Measurements from ENCODE around the gene SERTAD3.
"Not testable (repeated sequence)": the region's sequence is repeated elsewhere in the genome, so short reads cannot be mapped to it uniquely, and the experiment has no call there.

SERTAD3 gene

DNA sequence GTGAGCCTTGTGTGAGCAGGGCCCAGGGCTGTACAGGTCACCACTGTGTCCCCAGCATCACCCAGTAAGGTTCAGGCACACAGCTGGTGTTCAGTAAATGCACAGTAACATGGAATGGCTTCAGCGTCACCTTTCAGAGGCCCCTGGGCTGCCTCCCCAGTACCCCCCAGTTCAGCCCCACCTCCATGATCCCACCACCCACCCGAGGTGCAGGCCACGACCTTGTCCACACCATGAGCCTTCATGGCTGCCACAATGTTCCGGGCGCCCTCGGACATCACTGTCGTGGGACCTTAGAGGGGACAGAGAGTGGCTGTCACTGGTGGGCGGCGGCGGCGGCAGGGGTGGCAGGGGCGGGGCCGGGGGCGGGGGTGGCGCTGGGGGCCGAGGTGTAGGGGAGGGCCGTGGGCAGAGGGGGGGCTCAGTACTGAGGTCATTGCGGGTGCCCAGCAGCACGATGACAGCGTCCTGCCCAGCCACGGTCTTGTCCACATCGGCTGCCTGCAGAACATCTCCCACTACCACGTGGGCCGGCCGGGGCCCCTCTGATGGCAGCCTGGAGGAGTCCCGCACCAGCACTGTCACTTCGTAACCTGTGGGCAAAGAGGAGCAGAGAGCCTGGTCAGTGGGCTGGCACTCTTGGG, 13.9 kb upstream of the SERTAD3 start:
- DNase-seq (ENCODE audit: low read depth) = no peak

DNA sequence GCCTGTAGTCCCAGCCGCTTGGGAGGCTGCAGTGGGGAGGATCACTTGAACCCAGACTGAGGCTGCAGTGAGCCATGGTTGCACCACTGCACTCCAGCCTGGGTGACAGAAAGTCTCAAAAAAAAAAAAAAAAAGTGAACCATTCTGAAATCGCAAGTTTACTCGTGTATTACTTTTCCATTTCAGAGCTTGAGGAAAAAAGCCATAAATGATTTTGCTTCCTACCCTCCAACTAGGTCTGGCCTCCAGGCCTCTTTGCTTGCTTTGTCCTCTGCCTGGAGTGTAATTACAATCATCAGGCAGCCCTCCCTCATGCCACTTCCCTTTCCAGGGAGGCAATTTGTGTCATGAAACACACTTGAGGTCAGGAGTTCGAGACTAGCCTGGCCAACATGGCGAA, 12.9 kb upstream of the SERTAD3 start:
- no peak for DNase-seq (ENCODE audit: low read depth)

- not testable (repeated sequence) for DNase-seq (ENCODE audit: low read depth)
Measured at GRCh38 chr19:40453943-40454342, 9.8 kb upstream of the SERTAD3 start.

GRCh38 chr19:40453151-40453735, 9.1 kb upstream of the SERTAD3 start:
- no peak for DNase-seq (ENCODE audit: low read depth)

GRCh38 chr19:40452016-40452415, 7.9 kb upstream of the SERTAD3 start:
- no peak for DNase-seq (ENCODE audit: low read depth)

GRCh38 chr19:40450664-40451063, 6.5 kb upstream of the SERTAD3 start:
- DNase-seq (ENCODE audit: low read depth) = no peak

DNA sequence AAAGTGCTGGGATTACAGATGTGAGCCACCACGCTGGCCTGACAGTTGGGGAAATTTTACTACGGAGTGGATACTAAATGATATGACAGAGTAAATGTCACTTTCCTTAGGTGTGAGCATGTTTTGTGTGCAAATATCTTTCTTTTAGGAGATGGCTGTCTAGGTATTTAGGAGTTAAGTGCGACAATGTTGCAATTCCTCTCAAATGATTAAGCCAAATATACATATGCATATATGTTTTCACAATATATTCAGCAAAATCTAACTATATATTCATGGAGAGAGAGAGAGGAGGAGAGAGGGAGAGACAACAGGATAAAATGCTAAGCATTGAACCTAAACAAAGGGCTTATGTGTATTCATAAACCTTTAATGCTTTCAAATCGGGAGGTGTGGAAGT, 5.4 kb upstream of the SERTAD3 start:
- DNase-seq (ENCODE audit: low read depth) = no peak

- no peak for DNase-seq (ENCODE audit: low read depth)
Measured at GRCh38 chr19:40446263-40446784, 2.2 kb upstream of the SERTAD3 start.

GRCh38 chr19:40445780-40446262, 1.7 kb upstream of the SERTAD3 start:
- DNase-seq (ENCODE audit: low read depth) = no peak

DNA sequence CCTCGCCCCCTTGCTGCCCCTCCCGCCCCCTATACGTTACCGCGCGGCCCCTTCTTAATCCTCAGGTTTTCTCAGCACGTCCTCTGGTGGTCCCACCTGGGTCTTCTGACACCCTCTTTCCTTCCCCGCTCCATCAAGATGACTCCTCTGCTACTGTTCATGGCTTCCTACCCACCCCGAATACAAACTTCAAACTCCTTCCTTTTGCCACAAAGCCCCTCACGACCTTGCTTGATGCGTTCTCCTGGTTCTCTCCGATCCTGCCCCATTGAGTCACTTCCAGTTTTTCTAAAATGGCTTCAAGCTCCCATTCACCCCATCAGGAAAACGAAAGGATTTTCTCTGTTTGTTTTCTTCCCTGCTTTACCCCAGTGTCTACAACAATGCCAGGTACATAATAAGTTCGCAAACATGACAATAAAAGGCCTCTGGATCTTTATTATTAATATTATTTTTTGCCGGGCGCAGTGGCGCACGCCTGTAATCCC, 734 bp upstream of the SERTAD3 start:
- no peak for DNase-seq (ENCODE audit: low read depth)

- DNase-seq (ENCODE audit: low read depth) = peak; percentile 98
Measured at GRCh38 chr19:40443131-40443999, 770 bp downstream of the SERTAD3 start.

- DNase-seq (ENCODE audit: low read depth) = no peak
Measured at GRCh38 chr19:40442328-40443130, 1.6 kb downstream of the SERTAD3 start.

- DNase-seq (ENCODE audit: low read depth) = no peak
Measured at GRCh38 chr19:40441719-40442253, 2.3 kb downstream of the SERTAD3 start.

DNA sequence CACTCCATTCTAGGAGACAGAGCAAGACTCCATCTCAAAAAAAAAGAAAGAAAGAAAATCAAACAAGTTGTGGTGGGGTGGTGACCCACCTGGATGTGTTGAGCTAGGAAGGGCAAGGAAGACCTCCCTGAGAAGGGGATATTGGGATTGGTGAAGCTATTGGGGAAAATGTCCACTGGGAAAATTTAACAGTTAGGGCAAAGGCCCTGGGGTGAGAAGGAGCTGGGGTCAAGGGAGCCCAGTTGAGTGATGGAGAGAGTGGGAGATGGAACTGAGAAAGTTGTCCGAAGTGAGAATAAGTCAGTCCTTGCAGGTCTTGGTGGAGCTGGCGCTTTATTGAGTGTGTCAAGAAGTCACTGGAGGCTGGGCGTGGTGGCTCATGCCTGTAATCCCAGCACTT, 5.9 kb downstream of the SERTAD3 start:
- DNase-seq (ENCODE audit: low read depth) = no peak

DNA sequence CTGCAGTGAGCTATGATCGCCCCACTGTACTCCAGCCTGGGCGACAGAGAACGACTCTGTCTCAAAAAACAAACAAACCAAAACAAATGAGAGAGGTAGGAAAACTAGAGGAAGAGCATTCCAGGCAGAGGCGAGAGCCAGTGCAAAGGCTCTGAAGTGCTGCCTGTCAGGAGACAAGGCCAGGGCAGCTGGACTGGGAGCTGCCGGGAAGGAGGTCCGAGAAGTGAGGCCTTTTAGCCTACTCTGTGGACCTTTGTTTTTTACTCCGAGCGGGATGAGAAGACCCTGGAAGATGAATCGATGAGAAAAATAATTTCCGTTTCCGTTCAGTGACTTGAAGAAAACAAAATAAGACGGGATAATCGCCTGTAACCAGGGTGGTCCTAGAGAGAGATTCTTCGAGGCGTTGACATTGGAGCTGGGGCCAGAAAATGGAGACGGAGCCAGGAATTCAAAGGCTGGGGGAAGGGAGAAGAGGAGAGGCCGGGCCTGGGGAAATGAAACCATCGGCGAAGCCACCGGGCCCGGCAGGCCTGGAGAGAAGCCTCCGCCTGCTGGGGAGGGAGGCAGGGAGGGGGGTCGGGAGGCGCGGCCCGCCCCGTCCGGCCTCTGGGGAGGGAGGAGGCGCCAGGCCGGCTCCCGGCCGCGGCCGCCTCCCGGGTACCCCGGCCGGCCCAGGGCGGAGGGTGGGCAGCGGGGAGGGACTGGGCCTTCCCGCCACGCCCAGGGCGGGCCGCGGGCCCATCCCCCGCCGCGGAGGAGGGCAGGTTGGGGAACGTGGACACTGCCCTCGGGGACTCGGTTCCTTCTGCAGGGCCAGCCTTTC, 10.5 kb downstream of the SERTAD3 start:
- DNase-seq (ENCODE audit: low read depth) = peak; percentile 58

DNA sequence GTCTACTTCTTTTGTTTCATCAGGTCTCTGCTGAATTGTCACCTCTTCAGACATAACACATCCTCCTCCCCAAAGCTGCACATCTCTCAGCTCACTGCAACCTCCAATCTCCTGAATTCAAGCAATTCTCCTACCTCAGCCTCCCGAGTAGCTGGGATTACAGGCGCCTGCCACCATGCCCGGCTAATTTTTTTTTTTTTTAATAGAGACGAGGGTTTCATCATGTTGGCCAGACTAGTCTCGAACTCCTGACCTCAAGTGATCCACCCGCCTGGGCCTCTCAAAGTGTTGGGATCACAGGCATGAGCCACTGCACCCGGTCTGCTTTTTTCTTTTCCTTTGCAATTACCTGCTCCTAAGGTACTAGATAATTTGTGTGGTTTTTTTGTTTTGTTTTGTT, 11.4 kb downstream of the SERTAD3 start:
- DNase-seq (ENCODE audit: low read depth) = not testable (repeated sequence)

DNA sequence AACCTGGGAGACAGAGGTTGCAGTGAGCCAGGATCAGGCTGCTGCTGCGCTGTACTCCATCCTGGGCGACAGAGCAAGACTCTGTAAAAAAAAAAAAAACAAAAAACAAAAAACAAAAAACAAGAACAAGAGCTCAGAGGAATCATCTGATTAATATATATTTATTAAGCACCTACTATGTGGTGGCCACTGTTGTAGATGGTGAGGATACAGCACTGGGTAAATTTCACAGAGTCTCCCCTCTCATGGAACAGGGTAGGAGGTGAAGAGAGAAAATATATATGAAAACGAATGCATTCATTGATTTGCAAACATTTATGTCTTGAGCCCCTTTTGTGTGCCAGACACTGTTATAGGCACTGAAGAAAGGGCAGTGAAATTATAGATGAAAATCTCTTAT, 12.4 kb downstream of the SERTAD3 start:
- no peak for DNase-seq (ENCODE audit: low read depth)

DNA sequence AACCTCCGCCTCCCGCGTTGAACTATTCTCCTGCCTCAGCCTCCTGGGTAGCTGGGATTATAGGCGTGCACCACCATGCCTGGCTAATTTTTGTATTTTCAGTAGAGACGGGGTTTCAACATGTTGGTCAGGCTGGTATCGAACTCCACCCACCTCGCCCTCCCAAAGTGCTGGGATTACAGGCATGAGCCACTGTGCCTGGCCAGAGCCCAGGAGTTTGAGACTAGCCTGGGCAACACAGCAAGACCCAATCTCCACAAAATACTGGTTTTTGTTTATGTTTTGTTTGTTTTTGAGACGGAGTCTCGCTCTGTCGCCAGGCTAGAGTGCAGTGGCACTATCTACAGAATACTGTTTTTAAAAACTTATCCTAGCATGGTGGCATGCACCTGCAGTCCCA, 13.9 kb downstream of the SERTAD3 start:
- DNase-seq (ENCODE audit: low read depth) = not testable (repeated sequence)

DNA sequence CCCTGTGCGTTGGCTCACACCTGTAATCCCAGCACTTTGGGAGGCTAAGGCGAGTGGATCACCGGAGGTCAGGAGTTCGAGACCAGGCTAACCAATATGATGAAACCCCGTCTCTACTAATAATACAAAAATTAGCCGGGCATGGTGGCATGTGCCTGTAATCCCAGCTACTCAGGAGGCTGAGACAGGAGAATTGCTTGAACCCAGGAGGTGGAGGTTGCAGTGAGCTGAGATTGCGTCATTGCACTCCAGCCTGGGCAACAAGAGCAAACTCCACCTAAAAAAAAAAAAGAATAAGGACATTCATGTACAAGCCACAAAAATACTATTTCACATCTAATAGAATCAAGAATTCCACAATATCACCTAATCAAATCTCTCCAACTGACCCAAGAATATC, 15.9 kb downstream of the SERTAD3 start:
- DNase-seq (ENCODE audit: low read depth) = not testable (repeated sequence)

- peak; percentile 94 for DNase-seq (ENCODE audit: low read depth)
Measured at GRCh38 chr19:40425450-40426287, 18.5 kb downstream of the SERTAD3 start, which contains the start of gene SERTAD1. TSS of gene SERTAD1 (minus strand) at chr19:40425992. CDS start at chr19:40423546, 2,446 bp downstream.
